Heart left ventricle (tissue), 16 donors: ENCODE measurements around the gene DGKB. TPM values are rescaled to one million over a fixed set of nuclear protein-coding genes. Genes with fewer than 3 reads are reported as not detected.

Experiments used
- ATAC-seq, 4 donors: fragments of 200-7000 bp; cut with Tn5 transposase; one replicate each; pipeline ENCODE4 v1.9.1; 2020 to 2022; ENCODE audit warnings: moderate library complexity in 4 of 4, mild to moderate bottlenecking in 3 of 4, moderate number of reproducible peaks in 1 of 4
- DNase-seq, 5 donors: peaks; one replicate each; pipeline ENCODE4 v3.0.0-alpha.2; 2020
- H3K27ac ChIP-seq, 12 donors: fragments of 200-600 bp; sonication (generic) in 4 of 12; one replicate each; pipeline versions ENCODE4 v1.5.0 to v1.8.0; 2016 to 2022; ENCODE audit warnings: mild to moderate bottlenecking in 2 of 12
- H3K27me3 ChIP-seq, 9 donors: fragments of 200-600 bp; sonication (generic) in 2 of 9; one replicate each; pipeline versions ENCODE4 v1.5.1 to v1.8.0; 2016 to 2022; ENCODE audit warnings: mild to moderate bottlenecking in 3 of 9
- H3K36me3 ChIP-seq, 9 donors: fragments of 200-600 bp; sonication (generic) in 2 of 9; one replicate each; pipeline versions ENCODE4 v1.5.0 to v1.8.0; 2018 to 2022; ENCODE audit warnings: mild to moderate bottlenecking in 2 of 9
- H3K4me1 ChIP-seq, 12 donors: fragments of 200-600 bp; sonication (generic) in 4 of 12; one replicate each; pipeline versions ENCODE4 v1.5.0 to v1.8.0; 2016 to 2022; ENCODE audit warnings: mild to moderate bottlenecking in 3 of 12
- H3K4me3 ChIP-seq, 12 donors: fragments of 200-600 bp; sonication (generic) in 4 of 12; one replicate each; pipeline versions ENCODE4 v1.5.0 to v1.8.0; 2017 to 2022; ENCODE audit warnings: mild to moderate bottlenecking in 9 of 12, moderate library complexity in 4 of 12
- H3K9me3 ChIP-seq, 12 donors: fragments of 200-600 bp; sonication (generic) in 4 of 12; one replicate each; pipeline versions ENCODE4 v1.5.0 to v1.8.0; 2016 to 2022; ENCODE audit warnings: mild to moderate bottlenecking in 1 of 12
- CTCF ChIP-seq, 12 donors: fragments of 200-600 bp; sonication (generic) in 4 of 12; IDR thresholded peaks; one replicate each; pipeline versions ENCODE4 v1.5.0 to v1.8.0; 2018 to 2022; ENCODE audit warnings: antibody characterized with exemption in 12 of 12, mild to moderate bottlenecking in 5 of 12
- POLR2A ChIP-seq, 2 donors: fragments of 450-650 bp; IDR thresholded peaks; one replicate each; pipeline ENCODE4 v1.6.1; 2017; ENCODE audit warnings: antibody characterized with exemption in 2 of 2, mild to moderate bottlenecking in 2 of 2, moderate library complexity in 2 of 2
- WGBS, 4 donors: extraction: QIAGEN DNeasy Blood & Tissue Kit in 2 of 4; methylation state at CpG; one replicate each; pipeline versions ENCODE4 v1.1.5 to v1.1.7; 2013 to 2018; 5-methylcytosine and 5-hydroxymethylcytosine counted together
- intact Hi-C, 10 donors: fragments of 100-400 bp; cut with DNase I; formaldehyde crosslinking; loops; one replicate each; pipeline versions ENCODE4 v1.11.1 to v1.14.2; 2022
- polyA plus RNA-seq, 2 donors: library from polyadenylated mRNA; stranded (reverse); fragments of 200-250 nt; gene quantifications; one replicate each; pipeline ENCODE4 v1.2.3, GENCODE V29; 2013
- total RNA-seq, 9 donors: library from RNA; depleted of rRNA in 2 of 9; stranded (reverse); fragments of >200 nt in 2 of 9; fragmentation: NEBNext Ultra II Directional in 3 of 9; extraction: Animal tissue kit (Norgen Biotek cat#: 25700) in 3 of 9; gene quantifications; one replicate each; pipeline versions ENCODE4 v1.1.0 to v1.2.4, GENCODE V29; 2016 to 2023
- donor health status: ischemic (EF 13 %, LVEDD 7.1; RV severe dilation, severe dysfunction).
- donor health status: healthy with polysubstance abuse.
- donor health status: DM: no; HTN: yes; CAD: no.
- donor health status: DM: no; HTN: no; CAD: no.
- donor health status: ischemic (EF 25% LVEDD 6.9; RV normal size, moderate dysfunction).
- donor health status: ischemic (EF 25% LVEDD 5.7; RV mildly dilated, moderate dysfunction).
- donor health status: healthy.
- donor health status: DM: yes; HTN: yes; CAD: no.
- donor health status: ischemic (EF 35%, LVEDD 5.7; RV mildly dilated, moderate dysfunction).
- donor health status: nonischemic (EF 11% LVEDD 7.7; RV severe dilation, severe dysfunction).
- donor health status: DM: yes; HTN: yes; CAD: no.
- donor health status: PGD.
- donor health status: ischemic (EF 29% LVEDD 5.4; RV normal size, mild dysfunction).
- donor health status: nonischemic (EF 23%, LVEDD 6.1; RV moderate dilation, normal function).

The DGKB gene
- total and polyA plus RNA-seq, 11 donors = 0.08 to 1.6 (median 0.47) TPM; not detected in 1

- peaks cover 0 to 32% (median 15%) of the 10 kb centered on the region in 12 donors for H3K4me1 ChIP-seq
- H3K27ac ChIP-seq = no peak overlapping the region
- TF ChIP-seq POLR2A (IDR thresholded peaks at IDR 0.05) = no peak
- TF ChIP-seq CTCF (IDR thresholded peaks at IDR 0.05) = no peak
- peak in 2 of 5 donors; percentile 32 to 38 for DNase-seq
- H3K36me3 ChIP-seq = no peaks in the 10 kb centered on the region
- peak in 2 of 4 donors; percentile 29 to 51 for ATAC-seq
- H3K27me3 ChIP-seq = no peaks in the 10 kb centered on the region
- H3K4me3 ChIP-seq = no peak overlapping the region
- intact Hi-C loops = loop anchor here in 2 of 10 donors (5.0 to 10.0 kb wide), 2 partner anchors 75 to 178 kb away; no protein-coding TSS in a partner anchor
- H3K9me3 ChIP-seq = no peaks in the 10 kb centered on the region
- WGBS, 4 donors = 90 to 97% (median 94%) methylated on average over 1 of the region's 1 CpG
Measured at GRCh38 chr7:14839307-14839706, 63.2 kb downstream of the DGKB start.

- TF ChIP-seq CTCF (IDR thresholded peaks at IDR 0.05) = no peak
- TF ChIP-seq POLR2A (IDR thresholded peaks at IDR 0.05) = no peak
- Histone ChIP-seq H3K9me3 (no peaks in the 10 kb centered on the region), H3K4me3 (no peak overlapping the region), H3K4me1 (peaks cover 0 to 32% (median 16%) of the 10 kb centered on the region in 12 donors), H3K27ac (peak overlapping the region in 5 of 12 donors; percentile 74 to 77 (median 75)), H3K27me3 (no peaks in the 10 kb centered on the region), H3K36me3 (no peaks in the 10 kb centered on the region)
- intact Hi-C loops = loop anchor here in 2 of 10 donors (5.0 to 10.0 kb wide), 2 partner anchors 72 to 180 kb away; no protein-coding TSS in a partner anchor
- DNase-seq = no peak
- no peak for ATAC-seq
Measured at GRCh38 chr7:14837216-14837615, 65.3 kb downstream of the DGKB start.

GRCh38 chr7:14836571-14837189 is 65.9 kb downstream of the DGKB start:
- no peaks in the 10 kb centered on the region for H3K36me3 ChIP-seq
- intact Hi-C loops = loop anchor here in 2 of 10 donors (5.0 to 10.0 kb wide), 2 partner anchors 72 to 181 kb away; no protein-coding TSS in a partner anchor
- peaks cover 0 to 32% (median 16%) of the 10 kb centered on the region in 12 donors for H3K4me1 ChIP-seq
- no peaks in the 10 kb centered on the region for H3K27me3 ChIP-seq
- DNase-seq = peak; percentile 48 to 70 (median 55)
- TF ChIP-seq POLR2A (IDR thresholded peaks at IDR 0.05) (no peak), CTCF (IDR thresholded peaks at IDR 0.05) (no peak)
- WGBS, 4 donors = 10 to 18% (median 15%) methylated on average over 6 of the region's 6 CpGs
- no peak overlapping the region for H3K4me3 ChIP-seq
- H3K9me3 ChIP-seq = peaks cover 0 to 2% (median 0%) of the 10 kb centered on the region in 12 donors
- peak overlapping the region in 11 of 12 donors; percentile 45 to 85 (median 75) for H3K27ac ChIP-seq
- peak; percentile 83 to 94 (median 92) for ATAC-seq

- Histone ChIP-seq H3K4me3 (no peak overlapping the region), H3K4me1 (peaks cover 0 to 32% (median 16%) of the 10 kb centered on the region in 12 donors), H3K9me3 (peaks cover 0 to 6% (median 0%) of the 10 kb centered on the region in 12 donors), H3K36me3 (no peaks in the 10 kb centered on the region), H3K27ac (peak overlapping the region in 11 of 12 donors; percentile 45 to 85 (median 75)), H3K27me3 (no peaks in the 10 kb centered on the region)
- ATAC-seq (peak in 2 of 4 donors; percentile 25 to 33), DNase-seq (no peak)
- intact Hi-C loops = loop anchor here in 2 of 10 donors (5.0 to 10.0 kb wide), 2 partner anchors 71 to 181 kb away; no protein-coding TSS in a partner anchor
- TF ChIP-seq CTCF (IDR thresholded peaks at IDR 0.05) = no peak
- WGBS, 4 donors = 51 to 53% (median 52%) methylated on average over 4 of the region's 4 CpGs
Measured at GRCh38 chr7:14836006-14836405, 66.5 kb downstream of the DGKB start.
